LNCaP clone FGC (cell line): ENCODE measurements around the gene HERC2.
"Not testable (repeated sequence)": the region's sequence is repeated elsewhere in the genome, so short reads cannot be mapped to it uniquely, and the experiment has no call there.

Experiments
- DNase-seq: peaks from one replicate; pipeline ENCODE4 v3.0.0-alpha.2; 2011; ENCODE audit warnings: low read depth
- H3K4me3 ChIP-seq: 2 replicates; pipeline ENCODE4 v1.5.1; 2011; ENCODE audit warnings: mild to moderate bottlenecking, low read depth, low read length, control low read depth
- CTCF ChIP-seq: IDR thresholded peaks from 2 replicates; pipeline ENCODE4 v1.5.1; 2012; ENCODE audit warnings: mild to moderate bottlenecking; ENCODE audit not compliant: control insufficient read depth, insufficient read depth; ENCODE audit errors: extremely low read depth

Gene HERC2

GRCh38 chr15:28127036-28127435 is 194.9 kb downstream of the HERC2 start:
- DNase-seq: no peak
- H3K4me3 ChIP-seq: no peak overlapping the region
- TF ChIP-seq CTCF: no peak

- TF ChIP-seq CTCF: peak; percentile 70
- no peak overlapping the region for H3K4me3 ChIP-seq
- peak; percentile 17 for DNase-seq
Observed at GRCh38 chr15:28125673-28126651, 196.0 kb downstream of the HERC2 start.

- no peak overlapping the region for H3K4me3 ChIP-seq
Observed at GRCh38 chr15:28124841-28125240, 197.1 kb downstream of the HERC2 start.

GRCh38 chr15:28123408-28124023 is 198.5 kb downstream of the HERC2 start:
- H3K4me3 ChIP-seq: no peak overlapping the region
- TF ChIP-seq CTCF: peak; percentile 77
- DNase-seq: peak; percentile 66

More at GRCh38 chr15:28124841-28125240, 197.1 kb downstream of the HERC2 start:
- TF ChIP-seq CTCF: no peak
- DNase-seq: no peak

GRCh38 chr15:28122038-28122949 is 199.7 kb downstream of the HERC2 start:
- H3K4me3 ChIP-seq: no peak overlapping the region
- TF ChIP-seq CTCF: no peak
- DNase-seq: no peak

- DNase-seq, H3K4me3 ChIP-seq: not testable (repeated sequence)
Observed at GRCh38 chr15:28121577-28121976, 200.4 kb downstream of the HERC2 start.

GRCh38 chr15:28120359-28120640 is 201.7 kb downstream of the HERC2 start:
- TF ChIP-seq CTCF: no peak
- no peak for DNase-seq
- no peak overlapping the region for H3K4me3 ChIP-seq
